Endothelial cell of umbilical vein (primary cell): ENCODE results near the gene PPP5C.

Source experiments
- POLR2AphosphoS5 ChIP-seq: IDR thresholded peaks from 2 replicates; pipeline ENCODE4 v1.6.1; 2012; ENCODE audit warnings: low read depth, mild to moderate bottlenecking, control low read depth, low read length, moderate library complexity; ENCODE audit not compliant: insufficient read depth
- TF ChIP-seq, protein P1 (sequence below), 2 donors: IDR thresholded peaks; 1 replicate in 1 of 2; 2 replicates in 1 of 2; pipeline ENCODE4 v1.5.1; 2011; ENCODE audit warnings: low read length in 2 of 2, mild to moderate bottlenecking in 2 of 2, moderate library complexity in 2 of 2, control low read depth in 1 of 2, inconsistent platforms in 1 of 2, low read depth in 1 of 2; ENCODE audit not compliant: insufficient read depth in 1 of 2; ENCODE audit errors: extremely low read depth in 1 of 2

DNA sequence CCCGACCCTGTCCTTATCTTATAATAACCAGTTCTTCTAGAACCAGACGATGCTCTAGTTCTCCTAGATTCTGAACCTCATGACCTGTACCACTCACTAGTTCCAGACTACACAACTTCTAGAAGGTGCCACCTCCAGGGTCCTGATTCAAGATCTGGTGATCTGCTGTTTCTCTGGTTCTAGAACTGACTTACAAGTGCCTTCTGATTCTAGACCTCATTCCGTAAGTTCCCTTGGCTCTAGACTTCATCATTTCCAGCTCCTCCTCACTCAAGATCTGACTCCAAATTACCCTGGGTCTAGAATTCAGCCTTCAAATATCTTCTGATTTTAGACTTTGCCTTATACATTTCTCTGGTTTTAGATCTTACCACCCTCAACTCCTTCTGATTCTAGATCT lies 5.0 kb upstream of the PPP5C start:
- no peak for TF ChIP-seq POLR2AphosphoS5
- TF ChIP-seq, protein P1, sequence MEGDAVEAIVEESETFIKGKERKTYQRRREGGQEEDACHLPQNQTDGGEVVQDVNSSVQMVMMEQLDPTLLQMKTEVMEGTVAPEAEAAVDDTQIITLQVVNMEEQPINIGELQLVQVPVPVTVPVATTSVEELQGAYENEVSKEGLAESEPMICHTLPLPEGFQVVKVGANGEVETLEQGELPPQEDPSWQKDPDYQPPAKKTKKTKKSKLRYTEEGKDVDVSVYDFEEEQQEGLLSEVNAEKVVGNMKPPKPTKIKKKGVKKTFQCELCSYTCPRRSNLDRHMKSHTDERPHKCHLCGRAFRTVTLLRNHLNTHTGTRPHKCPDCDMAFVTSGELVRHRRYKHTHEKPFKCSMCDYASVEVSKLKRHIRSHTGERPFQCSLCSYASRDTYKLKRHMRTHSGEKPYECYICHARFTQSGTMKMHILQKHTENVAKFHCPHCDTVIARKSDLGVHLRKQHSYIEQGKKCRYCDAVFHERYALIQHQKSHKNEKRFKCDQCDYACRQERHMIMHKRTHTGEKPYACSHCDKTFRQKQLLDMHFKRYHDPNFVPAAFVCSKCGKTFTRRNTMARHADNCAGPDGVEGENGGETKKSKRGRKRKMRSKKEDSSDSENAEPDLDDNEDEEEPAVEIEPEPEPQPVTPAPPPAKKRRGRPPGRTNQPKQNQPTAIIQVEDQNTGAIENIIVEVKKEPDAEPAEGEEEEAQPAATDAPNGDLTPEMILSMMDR (IDR thresholded peaks at IDR 0.05; ENCODE audit: extremely low read depth in 1 of 2, insufficient read depth in 1 of 2, low read depth in 1 of 2, low read length in 2 of 2) = no peak
